ENCODE data around the gene DDIT4. TPM values are rescaled to one million over a fixed set of nuclear protein-coding genes. Genes with fewer than 3 reads are reported as not detected.

DDIT4 gene
- total RNA-seq, 1 donor from 2014 or later, result 153 TPM

DNA sequence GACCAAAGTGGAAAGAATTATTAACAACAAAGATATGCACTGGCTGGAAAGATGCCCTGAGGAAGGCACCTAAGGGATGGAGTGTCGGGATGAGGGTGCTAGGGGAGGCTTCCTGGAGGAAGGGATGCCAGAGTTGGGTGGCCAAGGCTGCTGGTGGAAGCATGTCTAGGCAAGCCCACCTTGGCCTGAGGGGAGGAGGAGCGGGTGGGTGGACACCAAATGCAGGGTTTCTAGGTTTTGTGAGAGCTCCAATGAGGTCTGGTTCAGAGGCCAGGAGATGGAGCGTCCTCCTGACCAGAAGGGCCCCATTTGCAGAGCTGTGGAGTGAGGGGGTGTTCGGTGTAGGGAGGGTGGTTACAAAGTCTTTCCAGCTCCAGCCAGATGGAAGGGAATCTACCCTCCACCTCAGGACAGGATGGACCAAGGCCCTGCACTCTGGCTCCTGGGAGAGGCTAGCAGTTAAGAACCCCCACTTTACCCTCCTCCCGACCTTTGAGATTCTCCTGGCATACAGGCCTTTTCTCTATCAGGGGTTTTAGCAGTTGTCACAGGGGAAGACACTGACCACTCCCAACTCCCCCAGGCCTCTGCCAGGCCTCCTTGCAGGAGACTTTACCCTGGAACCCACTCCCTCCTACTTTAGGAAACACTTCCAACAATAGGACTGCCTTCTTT is 3.0 kb upstream of the DDIT4 start:
- Mint-ChIP-seq H3K36me3 (ENCODE audit: unreplicated experiment) (peaks cover 6% of the 10 kb centered on the region), H3K9me3 (ENCODE audit: unreplicated experiment) (peaks cover 27% of the 10 kb centered on the region), H3K4me3 (ENCODE audit: unreplicated experiment) (no peak overlapping the region), H3K4me1 (ENCODE audit: low read depth, unreplicated experiment) (peaks cover 22% of the 10 kb centered on the region), H3K27ac (ENCODE audit: unreplicated experiment) (peak overlapping the region; percentile 100), H3K27me3 (ENCODE audit: unreplicated experiment) (peaks cover 15% of the 10 kb centered on the region)
- TF ChIP-seq, protein P1, sequence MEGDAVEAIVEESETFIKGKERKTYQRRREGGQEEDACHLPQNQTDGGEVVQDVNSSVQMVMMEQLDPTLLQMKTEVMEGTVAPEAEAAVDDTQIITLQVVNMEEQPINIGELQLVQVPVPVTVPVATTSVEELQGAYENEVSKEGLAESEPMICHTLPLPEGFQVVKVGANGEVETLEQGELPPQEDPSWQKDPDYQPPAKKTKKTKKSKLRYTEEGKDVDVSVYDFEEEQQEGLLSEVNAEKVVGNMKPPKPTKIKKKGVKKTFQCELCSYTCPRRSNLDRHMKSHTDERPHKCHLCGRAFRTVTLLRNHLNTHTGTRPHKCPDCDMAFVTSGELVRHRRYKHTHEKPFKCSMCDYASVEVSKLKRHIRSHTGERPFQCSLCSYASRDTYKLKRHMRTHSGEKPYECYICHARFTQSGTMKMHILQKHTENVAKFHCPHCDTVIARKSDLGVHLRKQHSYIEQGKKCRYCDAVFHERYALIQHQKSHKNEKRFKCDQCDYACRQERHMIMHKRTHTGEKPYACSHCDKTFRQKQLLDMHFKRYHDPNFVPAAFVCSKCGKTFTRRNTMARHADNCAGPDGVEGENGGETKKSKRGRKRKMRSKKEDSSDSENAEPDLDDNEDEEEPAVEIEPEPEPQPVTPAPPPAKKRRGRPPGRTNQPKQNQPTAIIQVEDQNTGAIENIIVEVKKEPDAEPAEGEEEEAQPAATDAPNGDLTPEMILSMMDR (IDR thresholded peaks at IDR 0.05; ENCODE audit: partially characterized antibody, unreplicated experiment), result no peak
- no peak for DNase-seq

DNA sequence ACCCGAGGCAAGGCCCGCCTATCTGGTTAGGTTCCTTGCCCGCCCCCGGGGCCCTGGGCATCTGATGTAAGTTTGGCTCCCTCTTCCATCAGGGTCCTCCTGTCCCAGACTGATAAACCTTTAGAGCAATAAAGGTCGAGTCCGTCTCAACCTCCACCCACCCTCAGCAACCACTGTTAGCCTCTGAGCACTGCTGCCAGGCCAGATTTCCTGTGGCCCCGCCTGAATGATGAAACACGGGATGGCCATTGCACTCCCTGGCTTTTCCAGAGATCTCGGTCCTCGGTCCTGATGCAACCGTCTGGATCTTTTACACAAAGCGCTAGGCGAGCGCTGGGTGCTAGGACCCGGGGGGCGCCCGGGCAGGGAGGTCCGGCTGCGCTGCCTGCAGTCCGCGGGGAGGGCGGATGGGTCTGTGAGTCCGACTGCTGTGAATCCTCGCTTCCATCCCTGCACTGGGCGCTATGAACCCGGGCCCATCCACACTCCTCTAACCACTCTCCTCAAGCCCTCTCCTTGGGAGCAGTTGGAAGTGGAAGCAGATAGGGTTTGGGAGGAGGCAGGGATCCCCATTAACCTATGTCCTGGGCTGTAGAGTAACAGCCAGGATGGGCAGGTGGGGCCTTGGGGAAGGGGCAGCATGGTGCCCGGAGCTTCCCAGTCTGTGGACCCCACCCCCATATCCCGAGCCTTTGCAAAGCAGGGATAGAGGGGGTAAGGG is 875 bp upstream of the DDIT4 start:
- peak; percentile 92 for DNase-seq
- Mint-ChIP-seq H3K4me1 (ENCODE audit: low read depth, unreplicated experiment) (peaks cover 32% of the 10 kb centered on the region), H3K27ac (ENCODE audit: unreplicated experiment) (peak overlapping the region; percentile 100), H3K9me3 (ENCODE audit: unreplicated experiment) (peaks cover 27% of the 10 kb centered on the region), H3K27me3 (ENCODE audit: unreplicated experiment) (peaks cover 14% of the 10 kb centered on the region), H3K4me3 (ENCODE audit: unreplicated experiment) (peak overlapping the region; percentile 94), H3K36me3 (ENCODE audit: unreplicated experiment) (peaks cover 6% of the 10 kb centered on the region)
- TF ChIP-seq, protein P1 (IDR thresholded peaks at IDR 0.05; ENCODE audit: partially characterized antibody, unreplicated experiment), result no peak

DNA sequence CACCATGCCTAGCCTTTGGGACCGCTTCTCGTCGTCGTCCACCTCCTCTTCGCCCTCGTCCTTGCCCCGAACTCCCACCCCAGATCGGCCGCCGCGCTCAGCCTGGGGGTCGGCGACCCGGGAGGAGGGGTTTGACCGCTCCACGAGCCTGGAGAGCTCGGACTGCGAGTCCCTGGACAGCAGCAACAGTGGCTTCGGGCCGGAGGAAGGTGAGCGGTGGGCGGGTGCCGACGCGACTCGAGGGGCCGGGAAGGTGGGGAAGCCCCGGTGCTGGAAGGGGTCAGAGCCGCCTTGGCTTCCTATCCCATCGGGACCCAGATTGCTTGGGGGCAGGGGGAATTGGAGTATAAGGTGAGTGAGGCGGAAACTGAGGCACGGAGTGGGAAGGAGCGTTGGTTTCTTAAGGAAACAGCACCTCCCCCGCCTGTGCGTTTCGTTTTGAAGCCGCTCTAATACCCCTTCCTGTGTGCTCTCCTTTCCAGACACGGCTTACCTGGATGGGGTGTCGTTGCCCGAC is 547 bp downstream of the DDIT4 start:
- TF ChIP-seq, protein P1 (IDR thresholded peaks at IDR 0.05; ENCODE audit: partially characterized antibody, unreplicated experiment), result no peak
- peaks cover 6% of the 10 kb centered on the region for H3K36me3 Mint-ChIP-seq (ENCODE audit: unreplicated experiment)
- DNase-seq, result peak; percentile 28
- peaks cover 32% of the 10 kb centered on the region for H3K4me1 Mint-ChIP-seq (ENCODE audit: low read depth, unreplicated experiment)
- peak overlapping the region; percentile 94 for H3K4me3 Mint-ChIP-seq (ENCODE audit: unreplicated experiment)
- peaks cover 14% of the 10 kb centered on the region for H3K27me3 Mint-ChIP-seq (ENCODE audit: unreplicated experiment)
- peak overlapping the region; percentile 100 for H3K27ac Mint-ChIP-seq (ENCODE audit: unreplicated experiment)
- peaks cover 27% of the 10 kb centered on the region for H3K9me3 Mint-ChIP-seq (ENCODE audit: unreplicated experiment)

DNA sequence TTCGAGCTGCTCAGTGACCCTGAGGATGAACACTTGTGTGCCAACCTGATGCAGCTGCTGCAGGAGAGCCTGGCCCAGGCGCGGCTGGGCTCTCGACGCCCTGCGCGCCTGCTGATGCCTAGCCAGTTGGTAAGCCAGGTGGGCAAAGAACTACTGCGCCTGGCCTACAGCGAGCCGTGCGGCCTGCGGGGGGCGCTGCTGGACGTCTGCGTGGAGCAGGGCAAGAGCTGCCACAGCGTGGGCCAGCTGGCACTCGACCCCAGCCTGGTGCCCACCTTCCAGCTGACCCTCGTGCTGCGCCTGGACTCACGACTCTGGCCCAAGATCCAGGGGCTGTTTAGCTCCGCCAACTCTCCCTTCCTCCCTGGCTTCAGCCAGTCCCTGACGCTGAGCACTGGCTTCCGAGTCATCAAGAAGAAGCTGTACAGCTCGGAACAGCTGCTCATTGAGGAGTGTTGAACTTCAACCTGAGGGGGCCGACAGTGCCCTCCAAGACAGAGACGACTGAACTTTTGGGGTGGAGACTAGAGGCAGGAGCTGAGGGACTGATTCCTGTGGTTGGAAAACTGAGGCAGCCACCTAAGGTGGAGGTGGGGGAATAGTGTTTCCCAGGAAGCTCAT is 1.1 kb downstream of the DDIT4 start:
- H3K27ac Mint-ChIP-seq (ENCODE audit: unreplicated experiment), result peak overlapping the region; percentile 100
- H3K27me3 Mint-ChIP-seq (ENCODE audit: unreplicated experiment), result peaks cover 14% of the 10 kb centered on the region
- peaks cover 27% of the 10 kb centered on the region for H3K9me3 Mint-ChIP-seq (ENCODE audit: unreplicated experiment)
- TF ChIP-seq, protein P1 (IDR thresholded peaks at IDR 0.05; ENCODE audit: partially characterized antibody, unreplicated experiment), result peak; percentile 83
- peak; percentile 88 for DNase-seq
- H3K4me1 Mint-ChIP-seq (ENCODE audit: low read depth, unreplicated experiment), result peaks cover 32% of the 10 kb centered on the region
- peaks cover 6% of the 10 kb centered on the region for H3K36me3 Mint-ChIP-seq (ENCODE audit: unreplicated experiment)
- peak overlapping the region; percentile 94 for H3K4me3 Mint-ChIP-seq (ENCODE audit: unreplicated experiment)
